ENCODE measurements around the gene ZBTB22. TPM values are rescaled to one million over a fixed set of nuclear protein-coding genes. Genes with fewer than 3 reads are reported as not detected.
A peak's percentile ranks its signal among the peaks of the same experiment; 100 is the strongest.

ZBTB22 gene
- total RNA-seq, 2 donors from 2014 or later: 25.1 to 27.5 TPM

GRCh38 chr6:33312361-33313104 is 5.0 kb downstream of the ZBTB22 start:
- WGBS: 3% methylated on average over 29 of the region's 29 CpGs
- intact Hi-C loops (cut with DNase I): no loop called here
- Histone ChIP-seq H3K4me3 (peak overlapping the region; percentile 72 to 87), H3K36me3 (no peaks in the 10 kb centered on the region), H3K27ac (peak overlapping the region; percentile 96 to 99), H3K27me3 (replicated peaks; ENCODE audit: insufficient read depth) (no peaks in the 10 kb centered on the region), H3K9me3 (no peaks in the 10 kb centered on the region), H3K4me1 (replicated peaks) (peaks cover 3% of the 10 kb centered on the region)
- DNase-seq (ENCODE audit: low spot score): peak; percentile 93
- TF ChIP-seq POLR2AphosphoS5 (IDR thresholded peaks at IDR 0.05) (peak; percentile 87), POLR2A (IDR thresholded peaks at IDR 0.05) (peak; percentile 58), CTCF (IDR thresholded peaks at IDR 0.05) (no peak)

- no peak overlapping the region for H3K4me3 ChIP-seq
- intact Hi-C loops (cut with DNase I): no loop called here
- H3K9me3 ChIP-seq: no peaks in the 10 kb centered on the region
- TF ChIP-seq POLR2AphosphoS5 (IDR thresholded peaks at IDR 0.05) (no peak), POLR2A (IDR thresholded peaks at IDR 0.05) (no peak), CTCF (IDR thresholded peaks at IDR 0.05) (no peak)
- peaks cover 3 to 4% of the 10 kb centered on the region in 2 donors for H3K36me3 ChIP-seq
- no peaks in the 10 kb centered on the region for H3K27me3 ChIP-seq (replicated peaks; ENCODE audit: insufficient read depth)
- WGBS: 81% methylated on average over 4 of the region's 4 CpGs
- H3K4me1 ChIP-seq (replicated peaks): no peaks in the 10 kb centered on the region
- no peak overlapping the region for H3K27ac ChIP-seq
- no peak for DNase-seq (ENCODE audit: low spot score)
Measured at GRCh38 chr6:33306356-33306755, 11.2 kb downstream of the ZBTB22 start.

GRCh38 chr6:33305052-33305451 is 12.5 kb downstream of the ZBTB22 start:
- no peak for DNase-seq (ENCODE audit: low spot score)
- H3K27me3 ChIP-seq (replicated peaks; ENCODE audit: insufficient read depth): no peaks in the 10 kb centered on the region
- H3K36me3 ChIP-seq: peaks cover 3 to 4% of the 10 kb centered on the region in 2 donors
- TF ChIP-seq POLR2A (IDR thresholded peaks at IDR 0.05) (no peak), POLR2AphosphoS5 (IDR thresholded peaks at IDR 0.05) (no peak), CTCF (IDR thresholded peaks at IDR 0.05) (no peak)
- no peaks in the 10 kb centered on the region for H3K4me1 ChIP-seq (replicated peaks)
- H3K9me3 ChIP-seq: no peaks in the 10 kb centered on the region
- WGBS: 69% methylated on average over 8 of the region's 8 CpGs
- intact Hi-C loops (cut with DNase I): no loop called here
- no peak overlapping the region for H3K4me3 ChIP-seq
- H3K27ac ChIP-seq: no peak overlapping the region

GRCh38 chr6:33304216-33304615 is 13.3 kb downstream of the ZBTB22 start:
- intact Hi-C loops (cut with DNase I): no loop called here
- Histone ChIP-seq H3K36me3 (peaks cover 3 to 4% of the 10 kb centered on the region in 2 donors), H3K4me1 (replicated peaks) (no peaks in the 10 kb centered on the region), H3K4me3 (no peak overlapping the region), H3K27ac (no peak overlapping the region), H3K9me3 (no peaks in the 10 kb centered on the region), H3K27me3 (replicated peaks; ENCODE audit: insufficient read depth) (no peaks in the 10 kb centered on the region)
- WGBS: 81% methylated on average over 11 of the region's 16 CpGs
- TF ChIP-seq POLR2AphosphoS5 (IDR thresholded peaks at IDR 0.05) (no peak), POLR2A (IDR thresholded peaks at IDR 0.05) (no peak), CTCF (IDR thresholded peaks at IDR 0.05) (no peak)
- no peak for DNase-seq (ENCODE audit: low spot score)

GRCh38 chr6:33301877-33302276 is 15.7 kb downstream of the ZBTB22 start:
- H3K9me3 ChIP-seq: no peaks in the 10 kb centered on the region
- intact Hi-C loops (cut with DNase I): no loop called here
- H3K4me1 ChIP-seq (replicated peaks): no peaks in the 10 kb centered on the region
- H3K4me3 ChIP-seq: no peak overlapping the region
- DNase-seq (ENCODE audit: low spot score): no peak
- peaks cover 3 to 4% of the 10 kb centered on the region in 2 donors for H3K36me3 ChIP-seq
- H3K27ac ChIP-seq: no peak overlapping the region
- WGBS: 90% methylated on average over 3 of the region's 3 CpGs
- H3K27me3 ChIP-seq (replicated peaks; ENCODE audit: insufficient read depth): no peaks in the 10 kb centered on the region
- no peak for TF ChIP-seq POLR2A (IDR thresholded peaks at IDR 0.05)

All from prostate gland (tissue), 2 donors.